Measurements from ENCODE around the gene RHEBL1.

GRCh38 chr12:49043856-49044258 is 25.9 kb downstream of the RHEBL1 start:
- TF ChIP-seq CTCF (IDR thresholded peaks at IDR 0.05) (peak; percentile 45 to 74 (median 58)), POLR2A (IDR thresholded peaks at IDR 0.05) (no peak)

Data from heart left ventricle (tissue), 13 donors.